HPDE6-E6E7 (cell line): ENCODE data around the gene SLC35D3.
"Not testable (repeated sequence)": the region's sequence is repeated elsewhere in the genome, so short reads cannot be mapped to it uniquely, and the experiment has no call there.

Source experiments
- DNase-seq: peaks from one replicate; pipeline ENCODE4 v3.0.0; 2011; ENCODE audit warnings: missing footprints; ENCODE audit errors: extremely low spot score

The SLC35D3 gene

GRCh38 chr6:136964398-136964797, 42.3 kb downstream of the SLC35D3 start:
- DNase-seq: no peak

- DNase-seq: peak; percentile 73
Observed at GRCh38 chr6:136967876-136968752, 46.0 kb downstream of the SLC35D3 start.

- DNase-seq: no peak
Observed at GRCh38 chr6:136968837-136969236, 46.7 kb downstream of the SLC35D3 start.

GRCh38 chr6:136969433-136969832, 47.3 kb downstream of the SLC35D3 start:
- DNase-seq: peak; percentile 44

- DNase-seq: no peak
Observed at GRCh38 chr6:136969930-136970329, 47.8 kb downstream of the SLC35D3 start.

GRCh38 chr6:136971609-136972008, 49.5 kb downstream of the SLC35D3 start:
- no peak for DNase-seq

GRCh38 chr6:136973781-136974180, 51.7 kb downstream of the SLC35D3 start:
- DNase-seq: not testable (repeated sequence)
